Measurements from ENCODE around the gene DCAF17.
"Not testable (repeated sequence)": the region's sequence is repeated elsewhere in the genome, so short reads cannot be mapped to it uniquely, and the experiment has no call there.

Gene DCAF17

DNA sequence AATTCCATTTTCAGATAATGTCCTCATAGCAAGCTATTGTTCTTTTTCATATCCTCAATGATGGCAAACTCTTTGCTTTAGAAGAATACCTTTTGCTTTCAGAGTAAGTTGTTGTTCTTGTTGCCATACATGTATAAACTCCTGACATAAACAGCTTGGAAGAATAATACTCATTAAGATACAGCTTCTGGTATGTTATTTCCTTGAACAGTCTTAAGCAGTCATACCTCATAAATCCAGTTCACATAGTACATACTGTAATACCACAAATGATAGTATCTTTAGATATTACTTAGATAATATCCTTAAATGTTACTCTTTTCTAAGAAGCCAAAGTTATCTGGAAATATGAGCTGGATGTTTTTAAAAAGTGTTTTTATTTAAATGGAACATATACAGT is 23.4 kb upstream of the DCAF17 start:
- no peak for DNase-seq (ENCODE audit: low read depth)

- DNase-seq (ENCODE audit: low read depth) = no peak
These were observed 22.8 kb upstream of the DCAF17 start for GRCh38 chr2:171411214-171411613.

DNA sequence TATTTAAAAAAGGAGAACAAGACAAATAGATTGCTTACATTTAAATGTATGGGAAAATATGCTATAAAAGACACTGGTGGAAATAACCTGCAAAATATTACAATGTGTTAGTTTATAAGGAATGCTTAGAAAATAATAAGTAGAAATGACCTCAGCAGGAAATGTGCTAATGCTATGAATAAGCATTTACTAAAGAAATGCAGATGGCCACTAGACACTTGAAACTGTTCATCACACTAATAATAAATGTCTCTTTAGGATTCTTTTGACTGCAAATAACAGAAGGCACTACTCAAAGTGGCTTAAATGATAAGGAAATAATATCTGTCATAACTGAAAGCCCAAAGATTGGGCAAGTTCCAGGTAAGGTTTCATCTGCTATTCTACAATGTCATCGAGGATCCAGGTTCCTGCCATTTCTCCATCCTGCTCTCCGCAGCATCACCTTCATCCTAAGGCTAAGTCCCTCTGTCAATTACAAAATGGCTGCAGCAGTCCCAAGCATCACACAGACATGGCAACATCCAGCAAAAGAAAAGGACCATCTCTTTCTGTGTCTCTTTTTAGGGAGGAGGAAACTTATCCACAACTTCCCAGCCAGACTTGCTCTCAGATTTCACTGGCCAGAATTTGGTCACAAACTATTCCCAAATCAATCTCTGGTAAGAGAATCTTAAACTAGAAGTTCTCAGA is 22.1 kb upstream of the DCAF17 start:
- DNase-seq (ENCODE audit: low read depth) = no peak

GRCh38 chr2:171412571-171413175 is 21.4 kb upstream of the DCAF17 start:
- no peak for DNase-seq (ENCODE audit: low read depth)

DNA sequence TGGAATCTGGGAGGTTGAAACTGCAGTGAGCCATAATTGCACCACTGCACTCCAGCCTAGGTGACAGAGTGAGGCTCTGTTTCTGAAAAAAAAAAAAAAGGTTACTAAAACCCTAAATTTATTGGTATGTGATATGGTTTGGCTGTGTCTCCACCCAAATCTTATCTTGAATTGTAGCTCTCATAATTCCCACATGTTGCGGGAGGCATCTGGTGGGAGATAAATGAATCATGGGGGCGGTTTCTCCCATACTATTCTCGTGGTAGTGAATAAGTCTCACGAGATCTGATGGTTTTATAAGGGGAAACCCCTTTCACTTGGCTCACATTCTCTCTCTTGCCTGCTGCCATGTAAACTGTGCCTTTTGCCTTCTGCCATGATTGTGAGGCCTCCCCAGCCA is 19.4 kb upstream of the DCAF17 start:
- not testable (repeated sequence) for DNase-seq (ENCODE audit: low read depth)

DNA sequence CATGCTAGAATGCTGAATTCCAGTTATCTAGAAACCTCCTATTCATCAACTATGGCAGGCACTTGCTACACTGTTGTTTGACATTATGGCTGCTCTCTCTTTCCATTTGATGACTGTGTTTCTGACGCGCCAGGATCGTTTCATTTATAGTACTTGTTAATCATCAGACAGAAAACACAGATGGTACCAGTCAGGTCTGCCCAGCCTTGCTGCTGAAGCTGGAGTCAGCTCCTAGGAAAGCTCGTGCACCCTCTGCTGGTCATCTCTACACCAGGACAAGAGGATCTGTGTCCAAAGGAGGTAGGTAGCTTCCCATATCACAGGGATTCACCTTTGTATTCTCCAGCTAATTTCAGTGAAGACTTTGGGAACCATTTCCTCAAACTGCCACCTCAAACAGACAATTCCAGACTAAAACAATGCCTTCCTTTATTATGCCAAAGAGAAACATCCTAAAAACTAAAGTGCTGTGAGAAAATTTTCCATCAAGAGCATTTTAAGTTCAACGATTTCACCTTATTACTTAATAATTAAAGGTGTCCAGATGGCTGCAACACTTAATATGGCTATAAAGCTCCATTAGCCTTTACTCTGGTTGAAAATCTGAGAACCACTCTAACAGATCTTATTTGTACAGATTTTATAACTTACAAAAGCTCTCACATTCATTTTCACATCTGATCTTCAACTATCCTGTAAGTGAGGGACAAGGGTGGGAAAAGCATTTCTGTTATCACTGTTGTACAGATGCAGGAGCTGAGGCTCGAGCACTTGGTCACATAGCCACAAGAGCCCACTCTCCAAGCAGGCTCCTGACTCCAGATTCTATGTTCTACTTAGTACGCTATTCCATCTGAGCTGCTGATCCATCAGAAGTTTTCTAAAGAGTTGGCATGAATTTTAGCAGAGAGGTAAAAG is 17.8 kb upstream of the DCAF17 start:
- peak; percentile 95 for DNase-seq (ENCODE audit: low read depth)

- DNase-seq (ENCODE audit: low read depth) = no peak
These were observed 14.7 kb upstream of the DCAF17 start for GRCh38 chr2:171419333-171419732.

DNA sequence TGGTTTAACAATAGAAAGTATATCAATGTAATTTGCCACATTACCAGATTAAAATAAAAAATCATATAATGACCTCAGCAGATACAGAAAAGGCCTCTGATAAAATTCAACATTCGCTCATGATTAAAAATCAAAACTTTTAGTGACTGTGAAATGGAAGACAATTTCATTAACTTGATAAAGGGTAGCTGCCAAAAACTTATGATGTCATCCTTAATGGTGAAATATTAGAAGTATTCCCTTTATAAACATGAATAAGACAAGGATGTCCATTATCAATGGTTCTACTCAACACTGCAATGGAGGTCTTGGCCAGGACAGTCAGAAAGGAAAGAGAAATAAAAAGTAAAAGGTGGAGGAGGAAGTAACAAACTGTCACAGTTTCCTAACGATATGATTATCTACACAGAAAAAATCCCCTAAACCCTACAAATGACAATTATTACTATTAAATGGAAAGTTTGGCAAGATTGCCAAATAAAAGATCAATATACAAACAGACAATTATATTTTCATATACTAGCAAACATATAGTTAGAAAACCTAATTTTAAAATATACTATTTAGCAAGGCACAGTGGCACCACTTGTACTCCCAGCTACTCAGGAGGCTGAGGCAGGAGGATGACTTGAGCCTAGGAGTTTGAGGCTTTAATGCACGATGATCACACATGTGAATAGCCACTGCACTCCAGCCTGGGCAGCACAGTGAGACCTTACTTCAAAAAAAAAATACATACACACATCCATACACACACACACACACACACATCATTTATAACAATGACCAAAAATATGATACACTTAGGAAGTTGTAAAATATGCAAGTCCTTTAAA is 13.1 kb upstream of the DCAF17 start:
- DNase-seq (ENCODE audit: low read depth) = no peak

DNA sequence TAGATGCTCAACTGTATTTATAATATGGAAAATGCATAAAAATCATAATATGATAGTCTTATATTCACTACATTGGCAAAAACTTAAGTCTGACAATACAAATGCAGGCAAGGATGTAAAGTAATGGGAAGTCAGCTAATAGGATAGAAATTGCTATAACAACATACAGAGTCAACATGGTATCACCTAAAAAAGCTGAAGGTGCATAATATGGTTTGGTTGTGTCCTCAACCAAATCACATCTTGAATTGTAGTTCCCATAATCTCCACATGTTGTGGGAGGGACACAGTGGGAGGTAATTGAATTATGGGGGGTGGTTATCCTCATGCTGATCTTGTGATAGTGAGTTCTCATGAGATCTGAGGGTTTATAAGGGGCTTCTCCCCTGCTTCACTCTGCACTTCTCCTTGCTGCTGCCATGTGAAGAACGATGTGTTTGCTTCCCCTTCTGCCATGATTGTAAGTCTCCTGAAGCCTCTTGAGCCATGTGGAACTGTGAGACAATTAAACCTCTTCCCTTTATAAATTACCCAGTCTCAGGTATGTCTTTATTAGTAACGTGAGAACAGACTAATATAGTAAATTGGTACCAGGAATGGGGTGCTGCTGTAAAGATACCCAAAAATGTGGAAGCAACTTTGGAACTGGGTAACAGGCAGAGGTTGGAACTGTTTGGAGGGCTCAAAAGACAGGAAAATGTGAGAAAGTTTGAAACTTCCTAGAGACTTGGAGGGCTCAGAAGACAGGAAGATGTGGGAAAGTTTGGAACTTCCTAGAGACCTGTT is 11.1 kb upstream of the DCAF17 start:
- DNase-seq (ENCODE audit: low read depth) = not testable (repeated sequence)

DNA sequence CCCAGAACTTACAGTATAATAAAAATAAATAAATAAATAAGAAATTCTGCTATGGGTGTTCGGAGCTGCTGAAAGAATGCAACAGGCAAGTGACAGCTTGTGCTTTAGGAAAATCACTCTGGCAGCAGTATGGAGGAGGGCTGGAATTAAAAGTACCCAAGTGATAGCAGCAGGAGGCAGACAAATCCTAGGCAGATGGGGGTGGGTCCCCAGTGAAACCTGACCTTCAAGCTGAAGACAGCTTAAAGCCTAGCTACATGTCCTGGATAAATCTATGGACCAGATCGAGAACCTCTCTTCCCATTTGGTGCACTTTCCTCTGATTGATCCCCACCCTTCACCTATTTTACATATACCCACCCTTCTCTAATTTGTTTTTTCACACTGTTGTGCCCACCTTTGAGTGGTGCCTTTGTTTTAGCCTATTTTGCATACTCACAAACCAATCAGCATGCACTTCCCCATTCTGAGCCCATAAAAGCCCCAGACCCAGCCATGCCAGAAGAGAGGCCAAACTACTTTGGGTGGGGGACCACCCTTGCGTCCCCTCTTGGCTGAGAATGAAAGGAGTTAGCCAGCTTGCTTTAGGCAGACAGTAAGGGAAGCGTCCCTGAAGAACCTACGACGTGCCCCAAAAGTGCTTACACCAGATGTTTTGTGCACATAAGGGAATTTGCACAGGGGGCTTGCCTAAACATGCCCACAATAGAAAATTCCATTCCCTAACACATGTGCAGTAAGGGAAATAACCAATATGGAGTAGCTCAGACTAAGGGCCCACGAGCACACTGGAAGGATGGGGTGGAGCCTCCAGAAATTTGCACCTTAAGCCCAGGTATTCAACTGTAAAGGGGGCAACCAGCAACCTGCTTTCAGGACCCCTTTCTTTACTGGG is 3.3 kb upstream of the DCAF17 start:
- no peak for DNase-seq (ENCODE audit: low read depth)

DNA sequence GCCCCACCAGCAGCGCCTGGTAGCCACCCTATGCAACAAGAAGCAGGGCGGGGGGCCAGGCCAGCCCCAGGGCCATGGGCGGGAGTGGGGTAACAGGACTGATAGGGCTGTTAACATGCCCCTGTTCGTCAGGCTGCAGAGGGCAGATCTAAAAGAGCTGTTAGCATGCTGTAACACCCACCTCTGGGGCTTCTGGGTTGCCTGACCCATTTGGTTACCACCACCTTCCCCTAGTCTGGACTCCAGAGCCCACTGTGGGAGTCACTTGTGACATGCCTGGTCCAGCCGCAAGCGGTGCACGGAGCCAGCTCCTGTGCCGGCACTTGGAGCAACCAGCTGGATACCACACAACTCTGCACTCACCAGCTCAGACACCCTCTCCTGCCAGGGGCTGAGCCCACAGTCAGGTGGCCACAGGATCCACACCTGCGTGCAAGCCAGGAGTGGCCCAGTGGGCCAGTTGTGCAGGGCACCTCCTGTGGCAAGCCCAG is 2.3 kb upstream of the DCAF17 start:
- DNase-seq (ENCODE audit: low read depth) = no peak

- no peak for DNase-seq (ENCODE audit: low read depth)
These were observed 1.6 kb upstream of the DCAF17 start for GRCh38 chr2:171432206-171432968.

DNA sequence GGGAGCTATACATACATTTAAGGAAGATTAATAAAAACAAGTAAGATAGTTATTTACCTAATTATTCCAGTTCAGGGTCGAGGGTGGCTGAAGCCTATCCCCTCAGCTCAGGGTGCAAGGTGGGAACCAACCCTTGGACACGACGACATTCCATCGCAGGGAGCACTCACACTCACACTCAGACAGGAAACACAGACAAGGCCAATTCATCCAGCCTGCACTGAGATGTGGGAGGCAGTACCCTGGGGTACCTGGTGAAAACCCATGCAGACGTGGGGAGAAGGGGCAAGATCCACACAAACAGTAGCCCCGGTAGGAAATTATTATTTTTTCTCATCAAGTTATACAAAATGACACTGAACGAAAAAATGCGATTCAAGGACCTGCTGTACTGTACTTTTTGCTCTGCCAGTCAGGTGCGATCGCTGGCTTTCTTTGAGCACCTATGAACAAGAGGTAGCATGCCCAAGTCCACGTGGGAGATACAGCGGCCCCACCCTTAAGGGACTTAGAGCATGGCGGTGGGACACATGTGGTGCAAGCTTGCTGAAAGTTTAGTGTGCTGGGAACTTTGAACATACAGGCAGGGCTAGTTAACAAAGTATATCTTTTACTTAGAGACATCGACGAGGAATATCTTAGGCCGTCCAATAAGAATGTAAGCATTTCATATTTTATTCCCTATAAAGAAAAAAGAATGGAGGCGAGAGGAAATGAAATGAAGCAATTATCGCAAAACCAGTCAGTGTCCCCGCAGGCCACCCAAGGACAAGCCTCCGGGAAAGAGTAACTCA is 860 bp upstream of the DCAF17 start:
- DNase-seq (ENCODE audit: low read depth) = no peak

- DNase-seq (ENCODE audit: low read depth) = no peak
These were observed 338 bp upstream of the DCAF17 start, which contains the start of gene METTL8 for GRCh38 chr2:171433763-171434012. METTL8 (minus strand) TSS chr2:171433990; CDS start chr2:171392185, 41,805 bp downstream.

GRCh38 chr2:171436307-171436706 is 2.3 kb downstream of the DCAF17 start:
- DNase-seq (ENCODE audit: low read depth) = peak; percentile 82

DNA sequence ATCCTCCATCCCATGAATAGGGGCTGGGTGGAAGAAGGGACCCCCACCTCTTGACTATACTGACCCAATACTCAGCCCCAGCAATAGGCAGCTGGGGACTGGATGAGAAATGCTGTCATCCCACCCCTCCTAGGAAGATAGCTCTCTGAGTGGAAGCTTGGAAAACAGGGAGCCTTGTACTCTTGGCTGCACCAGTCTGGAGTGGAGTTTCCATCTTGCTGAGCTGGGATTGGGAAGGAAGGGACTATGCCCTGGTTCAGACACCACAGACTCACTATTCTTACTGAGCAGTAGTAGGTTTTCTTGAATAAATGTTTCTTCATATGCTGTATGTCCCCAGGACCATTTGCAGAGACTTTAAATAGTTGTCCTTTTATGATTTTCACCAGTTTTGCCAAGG is 7.4 kb downstream of the DCAF17 start:
- no peak for DNase-seq (ENCODE audit: low read depth)

- DNase-seq (ENCODE audit: low read depth) = no peak
These were observed 13.6 kb downstream of the DCAF17 start for GRCh38 chr2:171447675-171448074.

- no peak for DNase-seq (ENCODE audit: low read depth)
These were observed 17.0 kb downstream of the DCAF17 start for GRCh38 chr2:171451074-171451473.

DNA sequence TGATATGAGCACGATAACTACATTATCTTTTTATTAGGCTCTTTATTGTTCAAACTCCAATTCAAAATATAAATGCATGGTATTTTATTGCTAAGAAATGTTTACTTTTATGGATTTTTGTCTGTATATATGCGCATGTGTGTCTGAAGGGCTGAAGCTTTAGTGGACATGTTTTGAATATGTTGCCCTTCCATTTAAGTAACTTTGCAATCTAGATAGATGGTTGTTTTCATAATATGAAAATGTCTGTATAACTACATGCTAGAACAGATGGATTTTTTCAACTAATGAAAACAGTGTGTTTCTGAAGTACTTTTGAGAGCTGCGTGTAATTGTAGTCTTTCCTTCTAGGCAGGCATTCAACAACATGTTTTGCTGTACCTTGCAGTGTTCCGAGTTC is 18.7 kb downstream of the DCAF17 start:
- DNase-seq (ENCODE audit: low read depth) = no peak
